Measurements from ENCODE around the gene CACNG8.

CACNG8 gene

GRCh38 chr19:53917356-53917755 is 45.4 kb upstream of the CACNG8 start:
- H3K36me3 ChIP-seq (ENCODE audit: insufficient read depth, low read length) = no peaks in the 10 kb centered on the region
- H3K9me2 ChIP-seq (replicated peaks; ENCODE audit: low read depth, low read length) = no peaks in the 10 kb centered on the region
- no peaks in the 10 kb centered on the region for H3K27me3 ChIP-seq (ENCODE audit: insufficient read depth, low read length, poor library complexity, severe bottlenecking)
- H3K9ac ChIP-seq (ENCODE audit: low read depth, low read length, poor library complexity, severe bottlenecking) = no peak overlapping the region
- no peak overlapping the region for H3K4me3 ChIP-seq (ENCODE audit: low read length, poor library complexity, severe bottlenecking)
- no peaks in the 10 kb centered on the region for H3F3A ChIP-seq (ENCODE audit: low read depth)
- H3K4me2 ChIP-seq (ENCODE audit: low read depth, low read length, poor library complexity, severe bottlenecking) = no peak overlapping the region
- no peaks in the 10 kb centered on the region for H3K79me2 ChIP-seq (ENCODE audit: insufficient read depth, low read length)
- no peak overlapping the region for H2AFZ ChIP-seq (ENCODE audit: low read length)
- no peaks in the 10 kb centered on the region for H4K20me1 ChIP-seq (ENCODE audit: insufficient read depth, low read length, poor library complexity, severe bottlenecking)
- TF ChIP-seq, protein P1, sequence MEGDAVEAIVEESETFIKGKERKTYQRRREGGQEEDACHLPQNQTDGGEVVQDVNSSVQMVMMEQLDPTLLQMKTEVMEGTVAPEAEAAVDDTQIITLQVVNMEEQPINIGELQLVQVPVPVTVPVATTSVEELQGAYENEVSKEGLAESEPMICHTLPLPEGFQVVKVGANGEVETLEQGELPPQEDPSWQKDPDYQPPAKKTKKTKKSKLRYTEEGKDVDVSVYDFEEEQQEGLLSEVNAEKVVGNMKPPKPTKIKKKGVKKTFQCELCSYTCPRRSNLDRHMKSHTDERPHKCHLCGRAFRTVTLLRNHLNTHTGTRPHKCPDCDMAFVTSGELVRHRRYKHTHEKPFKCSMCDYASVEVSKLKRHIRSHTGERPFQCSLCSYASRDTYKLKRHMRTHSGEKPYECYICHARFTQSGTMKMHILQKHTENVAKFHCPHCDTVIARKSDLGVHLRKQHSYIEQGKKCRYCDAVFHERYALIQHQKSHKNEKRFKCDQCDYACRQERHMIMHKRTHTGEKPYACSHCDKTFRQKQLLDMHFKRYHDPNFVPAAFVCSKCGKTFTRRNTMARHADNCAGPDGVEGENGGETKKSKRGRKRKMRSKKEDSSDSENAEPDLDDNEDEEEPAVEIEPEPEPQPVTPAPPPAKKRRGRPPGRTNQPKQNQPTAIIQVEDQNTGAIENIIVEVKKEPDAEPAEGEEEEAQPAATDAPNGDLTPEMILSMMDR (conservative IDR thresholded peaks at IDR 0.05; ENCODE audit: low read length) = no peak
- no peak for TF ChIP-seq EZH2phosphoT487 (IDR thresholded peaks at IDR 0.05; ENCODE audit: borderline replicate concordance)
- no peaks in the 10 kb centered on the region for H3K9me3 ChIP-seq (ENCODE audit: insufficient read depth, low read depth, low read length)
- no peaks in the 10 kb centered on the region for H3K4me1 ChIP-seq (ENCODE audit: insufficient read depth, low read length, poor library complexity, severe bottlenecking)

DNA sequence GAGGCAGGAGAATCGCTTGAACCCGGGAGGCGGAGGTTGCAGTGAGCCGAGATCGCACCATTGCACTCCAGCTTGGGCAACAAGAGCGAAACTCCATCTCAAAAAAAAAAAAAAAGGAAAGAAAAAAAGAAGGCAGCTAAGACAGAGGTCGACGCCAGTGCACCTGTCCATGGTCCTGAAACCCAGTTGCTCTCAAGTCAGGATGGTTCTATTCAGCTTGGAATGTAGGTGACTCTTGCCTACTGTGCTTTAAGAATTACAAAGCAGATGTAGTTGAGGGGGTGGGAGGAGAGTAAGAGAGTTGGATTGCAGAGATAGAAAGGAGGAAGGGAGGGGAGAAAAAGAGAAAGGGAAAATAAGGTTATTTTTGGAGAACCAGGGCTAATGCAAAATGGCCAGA is 35.0 kb upstream of the CACNG8 start:
- no peaks in the 10 kb centered on the region for H3K9me3 ChIP-seq (ENCODE audit: insufficient read depth, low read depth, low read length)
- TF ChIP-seq, protein P1 (conservative IDR thresholded peaks at IDR 0.05; ENCODE audit: low read length) = no peak
- TF ChIP-seq EZH2phosphoT487 (IDR thresholded peaks at IDR 0.05; ENCODE audit: borderline replicate concordance) = no peak
- H3K79me2 ChIP-seq (ENCODE audit: insufficient read depth, low read length) = no peaks in the 10 kb centered on the region
- H3K9me2 ChIP-seq (replicated peaks; ENCODE audit: low read depth, low read length) = no peaks in the 10 kb centered on the region
- H2AFZ ChIP-seq (ENCODE audit: low read length) = no peak overlapping the region
- H3K4me2 ChIP-seq (ENCODE audit: low read depth, low read length, poor library complexity, severe bottlenecking) = no peak overlapping the region
- H3K27me3 ChIP-seq (ENCODE audit: insufficient read depth, low read length, poor library complexity, severe bottlenecking) = no peaks in the 10 kb centered on the region
- H3K9ac ChIP-seq (ENCODE audit: low read depth, low read length, poor library complexity, severe bottlenecking) = no peak overlapping the region
- H3F3A ChIP-seq (ENCODE audit: low read depth) = no peaks in the 10 kb centered on the region
- no peaks in the 10 kb centered on the region for H3K36me3 ChIP-seq (ENCODE audit: insufficient read depth, low read length)
- H3K4me3 ChIP-seq (ENCODE audit: low read length, poor library complexity, severe bottlenecking) = no peak overlapping the region
- no peaks in the 10 kb centered on the region for H4K20me1 ChIP-seq (ENCODE audit: insufficient read depth, low read length, poor library complexity, severe bottlenecking)
- H3K4me1 ChIP-seq (ENCODE audit: insufficient read depth, low read length, poor library complexity, severe bottlenecking) = no peaks in the 10 kb centered on the region

DNA sequence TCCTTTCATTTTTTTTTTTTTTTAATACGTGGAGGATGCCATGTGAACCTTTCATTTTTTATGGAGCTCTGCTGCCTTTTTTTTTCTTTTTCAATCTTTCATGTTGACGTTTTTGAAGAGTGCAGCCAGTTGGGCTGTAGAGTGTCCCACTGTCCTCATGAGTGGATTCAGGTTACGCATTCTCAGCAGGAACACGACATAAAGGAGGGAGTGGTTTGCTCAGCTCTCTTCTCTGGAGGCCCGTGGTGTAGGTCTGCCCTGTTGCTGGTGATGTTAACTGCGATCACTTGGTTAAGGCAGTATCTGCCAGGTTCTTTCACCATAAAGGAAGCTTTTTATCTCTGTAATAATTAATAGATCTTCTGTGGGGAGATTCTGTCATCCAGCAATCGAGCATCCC is 26.7 kb upstream of the CACNG8 start:
- Histone ChIP-seq H3K9me3 (ENCODE audit: insufficient read depth, low read depth, low read length) (no peaks in the 10 kb centered on the region), H3K9ac (ENCODE audit: low read depth, low read length, poor library complexity, severe bottlenecking) (no peak overlapping the region), H3K36me3 (ENCODE audit: insufficient read depth, low read length) (no peaks in the 10 kb centered on the region), H2AFZ (ENCODE audit: low read length) (no peak overlapping the region), H3F3A (ENCODE audit: low read depth) (no peaks in the 10 kb centered on the region), H3K4me2 (ENCODE audit: low read depth, low read length, poor library complexity, severe bottlenecking) (no peak overlapping the region), H3K27me3 (ENCODE audit: insufficient read depth, low read length, poor library complexity, severe bottlenecking) (no peaks in the 10 kb centered on the region), H3K79me2 (ENCODE audit: insufficient read depth, low read length) (no peaks in the 10 kb centered on the region), H4K20me1 (ENCODE audit: insufficient read depth, low read length, poor library complexity, severe bottlenecking) (no peaks in the 10 kb centered on the region), H3K4me1 (ENCODE audit: insufficient read depth, low read length, poor library complexity, severe bottlenecking) (no peaks in the 10 kb centered on the region), H3K4me3 (ENCODE audit: low read length, poor library complexity, severe bottlenecking) (no peak overlapping the region), H3K9me2 (replicated peaks; ENCODE audit: low read depth, low read length) (no peaks in the 10 kb centered on the region)
- TF ChIP-seq EZH2phosphoT487 (IDR thresholded peaks at IDR 0.05; ENCODE audit: borderline replicate concordance) = no peak
- TF ChIP-seq, protein P1 (conservative IDR thresholded peaks at IDR 0.05; ENCODE audit: low read length) = no peak

All from Loucy (cell line).